LNCAP (cell line): ENCODE results near the gene SELENOK.

Experiments
- TF ChIP-seq, protein P1 (sequence below): fragments of 450-650 bp; IDR thresholded peaks from 2 replicates; pipeline ENCODE4 v1.5.1; 2017; ENCODE audit warnings: mild to moderate bottlenecking

SELENOK gene

DNA sequence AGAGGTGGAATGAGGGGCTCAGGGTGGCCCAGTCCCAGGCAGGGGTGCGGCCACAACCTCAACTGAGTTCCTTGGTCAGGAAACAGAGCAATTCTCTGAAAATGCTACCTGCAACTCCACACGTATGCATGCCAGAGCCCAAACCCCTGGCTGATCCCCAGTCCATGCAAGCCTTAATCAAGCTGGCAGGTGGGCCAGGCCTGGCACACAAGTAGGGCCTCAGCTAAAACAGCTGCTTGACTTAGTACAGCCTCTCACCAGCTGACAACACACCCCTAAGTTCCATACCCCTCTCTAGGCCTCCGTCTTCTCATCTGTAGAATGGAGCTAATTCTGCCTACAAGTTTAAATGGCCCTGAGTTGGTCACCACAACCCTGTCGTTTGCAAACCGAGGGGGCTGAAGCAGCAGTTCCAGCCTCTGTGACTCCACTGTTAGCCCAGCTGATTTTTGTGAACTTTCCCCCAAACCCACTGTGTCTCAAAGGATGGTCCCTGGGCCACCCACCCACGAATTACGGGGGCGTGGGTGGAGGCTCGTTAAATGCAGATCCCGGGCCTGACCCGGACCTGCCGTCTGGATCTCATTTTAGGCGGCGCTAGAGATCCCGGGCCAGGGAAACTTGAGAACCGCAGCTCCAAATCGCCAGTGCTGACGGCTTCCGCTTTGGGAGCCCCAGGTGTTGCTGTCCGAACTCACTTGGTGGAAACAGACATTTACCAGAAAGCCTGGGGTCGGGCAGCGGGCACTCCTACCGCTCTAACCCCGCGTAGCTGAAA is 46.4 kb downstream of the SELENOK start:
- TF ChIP-seq, protein P1, sequence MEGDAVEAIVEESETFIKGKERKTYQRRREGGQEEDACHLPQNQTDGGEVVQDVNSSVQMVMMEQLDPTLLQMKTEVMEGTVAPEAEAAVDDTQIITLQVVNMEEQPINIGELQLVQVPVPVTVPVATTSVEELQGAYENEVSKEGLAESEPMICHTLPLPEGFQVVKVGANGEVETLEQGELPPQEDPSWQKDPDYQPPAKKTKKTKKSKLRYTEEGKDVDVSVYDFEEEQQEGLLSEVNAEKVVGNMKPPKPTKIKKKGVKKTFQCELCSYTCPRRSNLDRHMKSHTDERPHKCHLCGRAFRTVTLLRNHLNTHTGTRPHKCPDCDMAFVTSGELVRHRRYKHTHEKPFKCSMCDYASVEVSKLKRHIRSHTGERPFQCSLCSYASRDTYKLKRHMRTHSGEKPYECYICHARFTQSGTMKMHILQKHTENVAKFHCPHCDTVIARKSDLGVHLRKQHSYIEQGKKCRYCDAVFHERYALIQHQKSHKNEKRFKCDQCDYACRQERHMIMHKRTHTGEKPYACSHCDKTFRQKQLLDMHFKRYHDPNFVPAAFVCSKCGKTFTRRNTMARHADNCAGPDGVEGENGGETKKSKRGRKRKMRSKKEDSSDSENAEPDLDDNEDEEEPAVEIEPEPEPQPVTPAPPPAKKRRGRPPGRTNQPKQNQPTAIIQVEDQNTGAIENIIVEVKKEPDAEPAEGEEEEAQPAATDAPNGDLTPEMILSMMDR, result peak; percentile 53; the same call in 1 of the 2 replicates

DNA sequence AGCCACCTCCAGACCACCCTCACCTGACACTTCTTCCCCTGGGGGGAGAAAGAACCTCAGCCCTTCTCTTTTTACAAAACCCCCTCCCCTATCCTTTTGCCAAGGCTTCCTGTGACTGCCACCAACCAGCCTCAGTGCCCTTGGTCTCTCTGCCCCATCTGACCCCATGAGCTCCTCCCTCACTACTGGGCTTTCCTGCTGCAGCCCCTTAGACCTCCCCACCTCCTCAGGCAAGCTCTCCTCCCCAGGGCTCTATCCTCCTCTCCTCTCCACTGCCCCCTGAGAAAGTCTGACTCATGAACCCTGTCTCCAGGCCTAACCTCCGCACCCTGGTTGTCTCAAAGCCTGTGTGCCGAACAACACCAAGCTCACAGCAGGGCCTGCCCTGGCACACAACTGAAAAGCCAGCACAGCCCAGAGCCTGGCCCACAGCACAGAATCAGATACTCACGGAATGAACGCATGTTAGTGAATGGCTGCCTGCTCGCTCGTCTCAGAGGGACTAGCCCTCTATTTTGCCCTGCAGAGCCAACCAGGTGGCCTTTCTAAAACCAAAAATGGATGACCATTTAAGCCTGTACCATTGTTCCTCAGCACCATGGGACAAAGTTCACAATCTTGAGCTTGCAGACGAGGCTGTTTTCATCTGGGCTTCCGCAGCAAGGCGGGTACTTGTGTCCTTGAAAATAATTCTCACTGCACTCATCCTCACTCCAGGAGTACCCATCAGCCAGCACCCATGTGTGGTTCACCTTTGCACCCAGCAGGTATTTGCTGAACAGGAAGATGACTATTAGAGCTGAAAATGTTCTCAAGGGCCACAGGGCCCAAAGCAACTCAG is 47.2 kb downstream of the SELENOK start:
- TF ChIP-seq, protein P1, result no peak

DNA sequence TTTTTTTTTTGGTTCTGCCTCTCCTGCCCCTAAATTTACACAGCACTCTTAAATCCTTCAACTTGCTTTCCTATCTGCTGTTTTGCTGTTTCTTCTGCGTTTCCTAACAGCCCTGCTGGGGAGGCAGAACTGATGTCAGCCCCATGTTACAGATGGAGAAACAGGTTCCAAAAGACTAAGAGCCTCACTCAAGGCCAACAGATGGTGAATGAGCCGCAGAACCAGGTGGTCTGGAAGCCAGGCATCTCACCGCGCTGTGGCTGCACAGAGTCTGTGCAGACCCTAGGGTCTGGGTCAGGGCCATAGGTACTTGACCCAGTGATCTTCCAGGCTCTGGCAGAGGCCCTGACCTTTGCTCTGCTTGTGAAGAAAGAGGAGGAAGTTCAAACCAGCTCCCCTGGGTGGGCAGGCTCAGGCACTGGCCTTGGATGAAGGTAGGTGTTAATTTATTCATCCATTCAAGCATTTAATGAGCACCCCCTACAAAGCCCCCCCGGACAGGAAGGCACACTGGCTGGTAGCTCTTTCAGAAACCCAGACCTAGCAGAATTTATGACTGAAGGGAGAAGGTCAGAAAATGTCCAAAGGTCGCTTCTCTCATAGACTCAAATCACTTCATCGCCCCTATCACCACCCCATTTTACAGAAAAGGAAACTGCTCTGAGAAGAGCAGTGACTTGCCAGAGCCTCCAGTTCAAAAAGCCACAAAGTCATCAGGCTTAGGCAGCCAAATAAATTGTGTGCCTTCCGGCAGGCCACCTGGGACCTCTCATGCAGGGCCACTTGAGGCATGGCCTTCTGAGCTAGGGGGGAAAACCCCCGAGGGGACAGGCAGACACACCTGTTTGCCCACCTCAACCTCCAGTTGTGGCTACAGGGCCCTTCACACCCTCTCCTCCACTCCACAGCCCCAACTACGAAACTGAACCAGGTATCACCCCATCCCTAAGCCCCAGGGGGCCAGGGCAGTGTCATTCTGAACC is 48.2 kb downstream of the SELENOK start:
- TF ChIP-seq, protein P1, result no peak

DNA sequence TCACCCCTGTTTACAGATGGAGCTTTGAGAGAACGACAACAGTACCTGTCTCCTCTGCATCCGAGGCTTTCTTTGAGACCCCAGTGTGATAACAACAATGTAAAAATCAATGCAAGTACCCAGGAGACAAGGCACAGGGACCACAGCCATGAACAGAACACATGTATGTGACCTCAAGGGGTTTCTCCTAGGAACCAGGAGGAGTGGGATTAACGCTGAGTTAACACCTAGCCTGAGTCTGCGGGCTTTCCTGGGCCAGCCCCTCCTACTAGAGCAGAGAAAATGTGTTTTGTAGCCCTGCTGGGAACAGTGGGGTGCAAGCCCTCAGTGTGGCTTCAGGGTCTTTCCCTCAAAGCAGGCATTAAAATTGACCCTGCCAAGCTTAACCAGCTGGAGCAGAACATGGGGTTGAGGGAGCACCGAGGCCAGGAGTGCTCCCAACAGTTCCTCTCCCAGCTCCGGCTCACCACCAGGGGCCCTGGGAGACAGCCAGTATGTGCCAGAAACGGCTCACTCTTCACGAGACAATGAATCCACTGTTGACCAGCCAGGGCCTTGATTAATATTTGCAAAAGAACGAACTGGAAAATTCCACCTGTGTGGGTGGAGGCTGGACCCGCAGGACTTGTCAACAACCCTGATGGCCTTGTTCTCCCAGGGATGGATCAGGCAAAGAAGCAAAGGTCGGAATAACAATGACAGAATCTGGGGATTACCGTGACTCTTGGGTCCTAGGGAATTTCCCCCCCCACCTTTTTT is 49.0 kb downstream of the SELENOK start:
- TF ChIP-seq, protein P1, result peak; percentile 41

DNA sequence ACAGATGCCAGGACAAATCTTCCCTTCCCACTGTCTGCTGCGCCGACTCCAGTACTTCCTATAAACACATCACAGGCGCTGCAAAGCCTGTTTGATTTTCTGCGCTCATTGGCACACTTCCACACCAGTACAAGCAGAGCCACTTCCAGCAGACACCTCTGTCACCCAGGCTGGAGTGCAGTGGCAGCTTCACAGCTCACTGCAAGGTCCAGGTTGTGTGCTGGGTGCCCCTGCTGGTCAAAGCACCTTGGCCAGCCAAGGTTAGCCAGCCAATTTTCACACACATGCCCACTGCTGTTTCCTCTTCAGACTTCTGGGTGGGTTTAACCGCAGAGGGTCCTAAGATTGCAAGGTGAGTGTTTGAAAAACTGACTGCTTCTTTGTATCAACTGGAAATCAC is 50.4 kb downstream of the SELENOK start:
- TF ChIP-seq, protein P1, result no peak; the same call in 1 of the 2 replicates

DNA sequence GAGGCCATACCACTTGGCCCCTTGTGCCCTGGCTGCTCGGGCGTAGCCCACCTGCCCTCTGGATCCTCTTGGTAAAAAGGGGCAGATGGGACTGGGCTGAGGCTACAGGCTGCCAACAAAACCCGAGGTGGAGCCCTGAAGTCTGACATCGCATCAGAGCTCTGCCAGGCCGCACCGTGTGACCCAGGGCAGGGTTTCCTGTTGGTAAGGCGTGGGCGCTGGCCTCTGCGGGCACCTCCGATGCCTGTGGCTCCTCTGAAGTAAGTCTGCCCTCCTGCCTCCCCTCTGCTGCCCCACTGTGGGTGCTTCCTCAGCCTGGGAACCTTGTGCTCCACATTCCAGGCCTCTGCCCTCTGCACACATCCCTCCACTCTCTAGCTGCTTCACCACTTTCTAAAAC is 54.3 kb downstream of the SELENOK start:
- TF ChIP-seq, protein P1, result no peak
